NCI-H2029 treated with DMSO at 0.1 percent for 48 hours (cell line): ENCODE measurements around the gene PPP2R5B.
"Not testable (repeated sequence)": the region's sequence is repeated elsewhere in the genome, so short reads cannot be mapped to it uniquely, and the experiment has no call there.

Experiments used
- DNase-seq: peaks from one replicate; lab custom pipeline; 2025; lab: John Stamatoyannopoulos, UW

Gene PPP2R5B

GRCh38 chr11:64983339-64983738 is 58.9 kb downstream of the PPP2R5B start:
- DNase-seq, result not testable (repeated sequence)
